ENCODE measurements around the gene TAF1L.
"Not testable (repeated sequence)": the region's sequence is repeated elsewhere in the genome, so short reads cannot be mapped to it uniquely, and the experiment has no call there.

Gene TAF1L

DNA sequence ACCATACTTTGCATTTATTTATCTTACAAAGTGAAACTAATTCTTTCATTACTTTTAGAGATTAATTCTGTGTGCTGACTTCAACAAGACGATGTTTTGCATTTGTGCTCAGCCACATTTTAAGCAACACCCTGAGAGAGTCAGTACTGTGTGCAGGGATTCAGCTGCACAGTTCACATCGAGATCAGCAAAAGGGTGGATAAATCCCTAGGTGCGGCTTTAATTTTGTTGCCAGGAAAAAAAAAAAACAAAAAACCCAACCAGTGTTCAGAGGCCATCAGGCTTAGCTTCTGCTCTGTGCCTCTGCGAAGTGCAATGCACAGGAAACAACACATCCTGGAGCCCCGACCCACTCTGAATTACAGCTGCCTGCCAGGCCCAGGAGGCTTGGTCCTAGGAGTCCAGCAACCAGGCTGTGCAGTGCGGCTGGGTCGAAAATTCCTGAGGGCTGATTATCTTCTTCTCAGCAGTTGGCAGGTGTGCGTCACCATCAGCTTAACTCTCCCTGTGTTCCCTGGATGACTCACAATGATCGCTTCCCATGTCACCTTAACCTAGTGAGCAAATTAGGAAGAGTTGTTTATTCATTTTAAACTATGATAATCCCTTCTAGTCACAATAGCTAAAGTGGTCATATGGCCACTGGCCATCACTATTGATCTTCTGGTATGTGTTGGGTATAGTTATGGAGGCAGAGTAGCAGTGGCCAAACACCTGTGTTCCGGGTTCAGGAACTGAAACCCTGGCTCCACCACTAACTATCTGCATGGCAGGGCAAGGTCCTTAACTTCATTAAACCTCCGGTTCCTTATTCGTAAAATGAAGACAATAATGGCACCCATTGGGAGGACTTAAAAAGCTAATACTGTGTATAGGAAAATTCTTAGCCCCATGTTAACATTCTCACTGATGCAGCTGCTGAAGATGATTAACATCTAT, 31.3 kb downstream of the TAF1L start:
- Mint-ChIP-seq H3K9me3 (peaks cover 18% of the 10 kb centered on the region), H3K4me3 (no peak overlapping the region), H3K4me1 (no peaks in the 10 kb centered on the region), H3K27ac (no peak overlapping the region), H3K27me3 (ENCODE audit: low read depth, poor library complexity) (peaks cover 16% of the 10 kb centered on the region), H3K36me3 (ENCODE audit: low read depth) (no peaks in the 10 kb centered on the region)
- no peak for DNase-seq
- TF ChIP-seq, protein P1, sequence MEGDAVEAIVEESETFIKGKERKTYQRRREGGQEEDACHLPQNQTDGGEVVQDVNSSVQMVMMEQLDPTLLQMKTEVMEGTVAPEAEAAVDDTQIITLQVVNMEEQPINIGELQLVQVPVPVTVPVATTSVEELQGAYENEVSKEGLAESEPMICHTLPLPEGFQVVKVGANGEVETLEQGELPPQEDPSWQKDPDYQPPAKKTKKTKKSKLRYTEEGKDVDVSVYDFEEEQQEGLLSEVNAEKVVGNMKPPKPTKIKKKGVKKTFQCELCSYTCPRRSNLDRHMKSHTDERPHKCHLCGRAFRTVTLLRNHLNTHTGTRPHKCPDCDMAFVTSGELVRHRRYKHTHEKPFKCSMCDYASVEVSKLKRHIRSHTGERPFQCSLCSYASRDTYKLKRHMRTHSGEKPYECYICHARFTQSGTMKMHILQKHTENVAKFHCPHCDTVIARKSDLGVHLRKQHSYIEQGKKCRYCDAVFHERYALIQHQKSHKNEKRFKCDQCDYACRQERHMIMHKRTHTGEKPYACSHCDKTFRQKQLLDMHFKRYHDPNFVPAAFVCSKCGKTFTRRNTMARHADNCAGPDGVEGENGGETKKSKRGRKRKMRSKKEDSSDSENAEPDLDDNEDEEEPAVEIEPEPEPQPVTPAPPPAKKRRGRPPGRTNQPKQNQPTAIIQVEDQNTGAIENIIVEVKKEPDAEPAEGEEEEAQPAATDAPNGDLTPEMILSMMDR (IDR thresholded peaks at IDR 0.05): no peak

DNA sequence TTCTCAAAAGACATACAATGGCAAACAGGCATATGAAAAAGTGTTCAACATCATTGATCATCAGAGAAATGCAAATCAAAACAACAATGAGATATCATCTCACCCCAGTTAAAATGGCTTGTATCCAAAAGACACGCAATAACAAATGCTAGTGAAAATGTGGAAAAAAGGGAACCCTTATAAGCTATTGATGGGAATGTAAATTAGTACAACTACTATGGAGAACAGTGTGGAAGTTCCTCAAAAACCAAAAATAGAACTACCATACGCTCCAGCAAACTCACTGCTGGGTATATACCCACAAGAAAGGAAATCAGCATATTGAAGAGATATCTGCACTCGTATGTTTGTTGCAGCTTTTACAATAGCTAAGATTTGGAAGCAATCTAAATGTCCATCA, 36.4 kb downstream of the TAF1L start:
- not testable (repeated sequence) for H3K36me3 Mint-ChIP-seq (ENCODE audit: low read depth); H3K4me1 Mint-ChIP-seq; H3K9me3 Mint-ChIP-seq; H3K4me3 Mint-ChIP-seq; H3K27ac Mint-ChIP-seq; DNase-seq
- H3K27me3 Mint-ChIP-seq (ENCODE audit: low read depth, poor library complexity): peaks cover 13% of the 10 kb centered on the region

DNA sequence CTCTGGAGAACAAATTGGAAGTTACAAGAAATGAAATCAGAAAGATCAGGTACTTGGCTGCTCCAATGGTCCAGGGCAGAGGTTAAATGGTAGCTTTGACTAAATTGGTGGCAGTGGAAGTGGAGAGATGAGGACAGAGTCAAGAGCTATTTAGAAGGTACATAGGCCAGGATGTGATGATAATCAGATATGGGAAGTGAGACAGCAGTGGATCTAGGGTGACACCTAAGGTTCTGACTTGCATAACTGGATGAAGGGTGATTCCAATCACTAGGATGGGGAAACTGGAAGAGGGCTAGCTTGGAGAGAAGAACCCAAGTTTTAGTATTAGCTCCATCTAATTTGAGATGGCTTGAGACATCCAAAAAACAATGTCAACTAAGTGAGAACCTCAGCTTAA, 38.5 kb downstream of the TAF1L start:
- no peak overlapping the region for H3K4me3 Mint-ChIP-seq
- TF ChIP-seq, protein P1 (IDR thresholded peaks at IDR 0.05): no peak
- peaks cover 7% of the 10 kb centered on the region for H3K9me3 Mint-ChIP-seq
- no peaks in the 10 kb centered on the region for H3K36me3 Mint-ChIP-seq (ENCODE audit: low read depth)
- peaks cover 14% of the 10 kb centered on the region for H3K27me3 Mint-ChIP-seq (ENCODE audit: low read depth, poor library complexity)
- no peaks in the 10 kb centered on the region for H3K4me1 Mint-ChIP-seq
- no peak for DNase-seq
- no peak overlapping the region for H3K27ac Mint-ChIP-seq

DNA sequence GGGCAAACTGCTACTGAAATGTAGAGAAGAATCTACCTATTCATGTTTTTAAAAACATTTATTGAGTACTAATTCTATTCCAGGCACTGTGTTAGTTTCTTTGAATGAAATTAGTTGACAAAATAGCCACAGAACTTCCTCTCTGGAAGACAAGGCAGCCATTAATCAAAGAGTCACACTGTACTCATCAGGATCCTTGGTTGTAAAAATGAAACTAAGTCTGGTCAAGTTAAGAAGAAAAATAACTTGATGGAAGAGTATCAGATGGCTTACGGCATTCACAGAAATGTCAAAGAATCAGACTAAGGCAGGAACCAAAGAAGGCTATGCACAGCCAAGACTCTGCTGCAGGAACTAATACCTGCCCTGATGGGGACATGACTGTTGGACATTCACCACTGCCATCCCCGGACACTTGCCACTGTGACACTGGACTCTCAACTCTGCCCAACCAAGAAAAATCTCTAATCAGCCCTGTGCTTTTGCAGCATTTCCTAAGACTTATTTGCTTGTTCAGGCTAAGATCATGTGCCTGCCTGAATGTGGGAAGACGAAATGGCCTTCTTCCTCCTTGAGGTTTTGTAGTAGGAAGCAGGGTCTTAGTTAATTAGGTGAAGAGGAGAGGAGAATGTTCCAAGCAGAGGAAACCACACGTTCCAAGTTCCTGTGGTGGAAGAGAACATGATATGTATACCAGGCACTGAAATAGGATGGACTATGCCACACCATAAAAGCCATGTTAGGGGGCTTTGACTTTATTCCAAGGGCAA, 39.2 kb downstream of the TAF1L start:
- H3K36me3 Mint-ChIP-seq (ENCODE audit: low read depth): no peaks in the 10 kb centered on the region
- H3K27me3 Mint-ChIP-seq (ENCODE audit: low read depth, poor library complexity): peaks cover 13% of the 10 kb centered on the region

DNA sequence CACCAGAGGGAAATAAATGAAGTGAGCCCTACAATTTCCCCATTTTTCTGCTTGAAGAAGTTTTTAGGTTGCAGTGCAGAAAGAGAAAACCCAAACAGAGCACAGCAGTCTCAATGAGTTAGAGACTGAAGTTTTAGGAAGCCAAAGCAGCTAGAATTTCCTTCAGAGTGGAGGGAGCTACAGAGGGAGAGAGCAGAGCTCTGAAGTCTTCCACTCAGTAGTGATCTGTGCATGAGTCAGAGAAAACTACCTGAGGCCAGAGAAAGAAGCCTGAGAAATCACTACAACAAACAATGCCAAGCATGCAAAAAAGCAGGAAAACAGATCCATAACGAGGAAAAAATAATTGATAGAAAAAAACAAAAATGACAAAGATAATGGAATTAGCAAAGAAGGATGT, 44.6 kb downstream of the TAF1L start:
- no peaks in the 10 kb centered on the region for H3K36me3 Mint-ChIP-seq (ENCODE audit: low read depth)
- H3K4me1 Mint-ChIP-seq: no peaks in the 10 kb centered on the region
- H3K27me3 Mint-ChIP-seq (ENCODE audit: low read depth, poor library complexity): peaks cover 6% of the 10 kb centered on the region
- TF ChIP-seq, protein P1 (IDR thresholded peaks at IDR 0.05): no peak
- H3K4me3 Mint-ChIP-seq: no peak overlapping the region
- H3K9me3 Mint-ChIP-seq: peaks cover 4% of the 10 kb centered on the region
- no peak for DNase-seq
- H3K27ac Mint-ChIP-seq: no peak overlapping the region

More for the DNA sequence above, 39.2 kb downstream of the TAF1L start:
- H3K4me3 Mint-ChIP-seq: no peak overlapping the region
- TF ChIP-seq, protein P1 (IDR thresholded peaks at IDR 0.05): no peak
- peaks cover 7% of the 10 kb centered on the region for H3K9me3 Mint-ChIP-seq
- no peak for DNase-seq
- H3K27ac Mint-ChIP-seq: no peak overlapping the region
- H3K4me1 Mint-ChIP-seq: no peaks in the 10 kb centered on the region

DNA sequence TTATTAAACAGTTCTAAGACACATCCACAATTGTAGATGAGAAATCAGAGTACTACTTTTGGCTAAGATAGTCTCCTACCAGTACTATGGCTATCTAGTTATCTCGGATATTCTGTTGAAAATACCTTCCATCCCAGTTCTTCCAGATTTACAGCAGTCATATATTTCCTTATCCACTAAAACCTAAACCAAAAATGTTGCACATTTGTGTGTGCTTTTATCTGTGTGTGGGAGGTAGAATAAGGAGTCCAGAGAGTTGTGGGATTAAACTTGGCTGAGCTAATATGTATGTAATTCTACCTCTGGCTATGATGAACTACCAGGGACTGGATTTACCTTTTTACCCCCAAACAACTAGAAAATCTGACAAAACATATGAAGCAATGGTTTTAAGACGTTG, 45.0 kb downstream of the TAF1L start:
- TF ChIP-seq, protein P1 (IDR thresholded peaks at IDR 0.05): no peak
- Mint-ChIP-seq H3K27me3 (ENCODE audit: low read depth, poor library complexity) (peaks cover 9% of the 10 kb centered on the region), H3K4me3 (no peak overlapping the region), H3K36me3 (ENCODE audit: low read depth) (no peaks in the 10 kb centered on the region), H3K27ac (no peak overlapping the region), H3K4me1 (no peaks in the 10 kb centered on the region), H3K9me3 (peaks cover 8% of the 10 kb centered on the region)
- no peak for DNase-seq
